ENCODE results near the gene STX16.
A peak's percentile ranks its signal among the peaks of the same experiment; 100 is the strongest.

DNA sequence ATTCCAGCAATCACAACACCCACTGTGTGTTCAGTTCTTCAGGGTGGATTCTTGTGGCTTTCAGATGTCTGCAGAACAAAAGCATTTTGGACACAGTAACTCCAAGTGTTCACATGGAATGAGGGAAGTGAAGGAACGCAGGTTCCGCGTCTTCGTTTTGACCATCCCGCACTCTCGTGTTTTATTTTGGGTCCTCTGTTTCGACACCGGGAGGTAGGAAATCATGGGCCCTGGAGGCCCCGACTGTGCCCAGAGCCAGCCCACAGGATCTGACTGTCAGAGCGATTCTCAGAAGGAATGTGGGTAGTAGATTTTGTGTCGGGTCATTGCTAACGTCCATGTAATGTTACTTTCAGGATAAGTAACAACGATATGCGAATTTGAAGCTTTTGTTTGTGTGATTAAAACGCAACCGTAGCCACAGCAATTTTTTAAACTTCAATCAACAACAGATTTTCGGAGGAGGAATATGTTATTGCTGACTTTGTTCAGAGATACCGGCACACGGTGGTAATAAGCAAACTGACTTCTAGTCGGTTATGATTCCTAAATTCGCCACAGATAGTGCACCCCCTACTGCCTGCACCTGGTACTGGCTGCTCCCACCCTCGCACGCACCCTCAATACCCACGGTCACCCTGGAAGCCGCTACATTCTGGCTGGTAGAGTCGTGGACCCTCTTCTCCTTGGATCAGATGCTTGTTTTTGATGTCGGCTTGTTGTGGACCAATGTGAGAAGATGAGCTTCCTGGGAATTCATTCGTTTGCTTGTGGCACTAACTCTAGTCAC is 52.0 kb downstream of the STX16 start:
- TF ChIP-seq, protein P1, sequence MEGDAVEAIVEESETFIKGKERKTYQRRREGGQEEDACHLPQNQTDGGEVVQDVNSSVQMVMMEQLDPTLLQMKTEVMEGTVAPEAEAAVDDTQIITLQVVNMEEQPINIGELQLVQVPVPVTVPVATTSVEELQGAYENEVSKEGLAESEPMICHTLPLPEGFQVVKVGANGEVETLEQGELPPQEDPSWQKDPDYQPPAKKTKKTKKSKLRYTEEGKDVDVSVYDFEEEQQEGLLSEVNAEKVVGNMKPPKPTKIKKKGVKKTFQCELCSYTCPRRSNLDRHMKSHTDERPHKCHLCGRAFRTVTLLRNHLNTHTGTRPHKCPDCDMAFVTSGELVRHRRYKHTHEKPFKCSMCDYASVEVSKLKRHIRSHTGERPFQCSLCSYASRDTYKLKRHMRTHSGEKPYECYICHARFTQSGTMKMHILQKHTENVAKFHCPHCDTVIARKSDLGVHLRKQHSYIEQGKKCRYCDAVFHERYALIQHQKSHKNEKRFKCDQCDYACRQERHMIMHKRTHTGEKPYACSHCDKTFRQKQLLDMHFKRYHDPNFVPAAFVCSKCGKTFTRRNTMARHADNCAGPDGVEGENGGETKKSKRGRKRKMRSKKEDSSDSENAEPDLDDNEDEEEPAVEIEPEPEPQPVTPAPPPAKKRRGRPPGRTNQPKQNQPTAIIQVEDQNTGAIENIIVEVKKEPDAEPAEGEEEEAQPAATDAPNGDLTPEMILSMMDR (IDR thresholded peaks at IDR 0.05) = peak; percentile 40
- no peak for TF ChIP-seq ZFX (IDR thresholded peaks at IDR 0.05; ENCODE audit: borderline replicate concordance)

All from 22Rv1 (cell line).